NCI-H2081 (cell line): ENCODE results near the gene MED31.
"Not testable (repeated sequence)": the region's sequence is repeated elsewhere in the genome, so short reads cannot be mapped to it uniquely, and the experiment has no call there.

Experiments used
- DNase-seq, 2 experiments: peaks; one replicate each; lab custom pipeline; 2025; lab: John Stamatoyannopoulos, UW

Gene MED31

GRCh38 chr17:6677158-6677831, 25.9 kb upstream of the MED31 start:
- DNase-seq, result no peak

GRCh38 chr17:6676802-6677157, 25.4 kb upstream of the MED31 start:
- no peak for DNase-seq

GRCh38 chr17:6675201-6675825, 23.9 kb upstream of the MED31 start:
- no peak for DNase-seq

- no peak for DNase-seq
These were observed 23.2 kb upstream of the MED31 start for GRCh38 chr17:6674586-6674985.

GRCh38 chr17:6671431-6671830, 20.0 kb upstream of the MED31 start:
- no peak for DNase-seq

GRCh38 chr17:6670999-6671398, 19.6 kb upstream of the MED31 start:
- DNase-seq, result no peak

GRCh38 chr17:6670571-6670970, 19.2 kb upstream of the MED31 start:
- no peak for DNase-seq

GRCh38 chr17:6669479-6670212, 18.2 kb upstream of the MED31 start:
- DNase-seq, result no peak

GRCh38 chr17:6668727-6669425, 17.5 kb upstream of the MED31 start:
- DNase-seq, result no peak

- DNase-seq, result no peak
These were observed 16.8 kb upstream of the MED31 start for GRCh38 chr17:6668219-6668618.

GRCh38 chr17:6667516-6667915, 16.1 kb upstream of the MED31 start:
- no peak for DNase-seq

GRCh38 chr17:6666557-6666956, 15.2 kb upstream of the MED31 start:
- no peak for DNase-seq

GRCh38 chr17:6666077-6666521, 14.7 kb upstream of the MED31 start:
- peak; percentile 29 to 49 for DNase-seq

- not testable (repeated sequence) for DNase-seq
These were observed 11.8 kb upstream of the MED31 start for GRCh38 chr17:6663200-6663599.

- DNase-seq, result no peak
These were observed 10.1 kb upstream of the MED31 start for GRCh38 chr17:6661464-6661848.

GRCh38 chr17:6660805-6661463, 9.5 kb upstream of the MED31 start:
- no peak for DNase-seq

GRCh38 chr17:6660101-6660500, 8.7 kb upstream of the MED31 start:
- no peak for DNase-seq

GRCh38 chr17:6658411-6658810, 7.0 kb upstream of the MED31 start:
- DNase-seq, result not testable (repeated sequence)

- DNase-seq, result no peak
These were observed 6.4 kb upstream of the MED31 start for GRCh38 chr17:6657633-6658287.

GRCh38 chr17:6656797-6657632, 5.6 kb upstream of the MED31 start:
- not testable (repeated sequence) for DNase-seq
